ENCODE results near the gene NEIL3.

The NEIL3 gene

DNA sequence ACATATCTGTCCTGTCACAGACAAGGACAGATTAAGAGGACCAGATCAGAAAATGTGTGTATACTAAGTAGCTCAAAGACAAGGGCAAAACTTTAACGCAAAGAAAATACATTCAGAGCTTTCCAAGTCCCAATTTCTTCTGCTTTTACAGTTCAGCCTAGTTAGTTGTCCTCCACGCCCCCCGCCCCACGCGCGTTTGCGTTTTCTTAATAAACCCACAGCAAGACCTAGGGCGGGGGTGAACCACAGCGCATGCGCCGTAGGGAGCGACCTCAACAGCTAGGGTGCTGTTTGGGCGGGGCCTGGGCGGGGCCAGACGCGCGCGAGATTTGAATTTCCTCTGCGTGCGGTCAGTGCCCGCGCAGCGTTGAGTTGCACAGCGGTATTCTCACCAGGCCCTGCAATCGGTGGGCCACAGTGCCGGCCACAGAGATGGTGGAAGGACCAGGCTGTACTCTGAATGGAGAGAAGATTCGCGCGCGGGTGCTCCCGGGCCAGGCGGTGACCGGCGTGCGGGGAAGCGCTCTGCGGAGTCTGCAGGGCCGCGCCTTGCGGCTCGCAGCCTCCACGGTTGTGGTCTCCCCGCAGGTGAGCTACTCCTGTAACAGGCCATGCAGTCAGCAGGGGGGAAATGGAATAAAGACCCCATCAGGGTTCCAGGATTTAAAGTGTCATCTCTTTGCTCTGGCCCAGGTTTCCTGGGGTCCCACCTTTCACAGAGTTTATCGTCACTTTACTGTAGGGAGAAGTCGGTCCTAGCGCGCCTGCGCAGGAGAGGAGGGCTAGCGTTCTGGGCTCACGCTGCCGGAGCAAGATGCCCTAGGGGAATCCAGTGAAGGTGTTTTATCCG lies at the start of gene NEIL3:
NEIL3 (plus strand) TSS at position 353 of the 850 bp plus-strand sequence; CDS start at position 433, 80 bp downstream.
- DNase-seq (ENCODE audit: low spot score) = peak; percentile 89

GRCh38 chr4:177263818-177264217 lies 45.9 kb upstream of the NEIL3 start:
- DNase-seq (ENCODE audit: low spot score) = no peak

DNA sequence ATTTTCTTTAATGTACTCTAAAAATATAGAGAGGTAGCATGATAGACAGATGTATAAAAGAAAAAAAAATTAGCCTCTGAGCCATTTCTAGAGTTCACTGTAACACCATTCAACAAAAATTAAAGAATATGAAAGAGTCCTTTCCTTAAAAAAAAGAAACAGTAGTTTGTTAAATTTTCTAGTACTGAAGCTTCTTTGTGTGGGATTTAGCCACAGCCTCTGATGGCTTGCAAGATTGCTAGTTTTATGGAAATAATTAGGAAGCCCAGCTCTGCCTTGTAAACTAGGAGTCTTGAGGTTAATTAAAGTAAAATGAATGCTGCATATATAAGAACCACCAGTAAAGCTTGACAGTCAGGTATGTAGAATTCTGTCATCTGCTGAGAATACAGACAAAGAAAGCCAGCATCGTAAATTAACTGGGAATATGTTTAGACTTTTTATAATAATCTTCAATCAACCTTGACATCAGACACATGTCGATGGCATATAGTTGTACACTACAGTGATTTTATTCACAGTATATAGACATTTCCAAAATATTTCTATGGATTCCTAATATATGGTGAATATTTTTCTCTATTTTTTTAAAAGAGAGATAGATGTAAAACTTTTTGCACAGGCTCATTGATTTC lies 44.8 kb upstream of the NEIL3 start:
- DNase-seq (ENCODE audit: low spot score) = no peak

DNA sequence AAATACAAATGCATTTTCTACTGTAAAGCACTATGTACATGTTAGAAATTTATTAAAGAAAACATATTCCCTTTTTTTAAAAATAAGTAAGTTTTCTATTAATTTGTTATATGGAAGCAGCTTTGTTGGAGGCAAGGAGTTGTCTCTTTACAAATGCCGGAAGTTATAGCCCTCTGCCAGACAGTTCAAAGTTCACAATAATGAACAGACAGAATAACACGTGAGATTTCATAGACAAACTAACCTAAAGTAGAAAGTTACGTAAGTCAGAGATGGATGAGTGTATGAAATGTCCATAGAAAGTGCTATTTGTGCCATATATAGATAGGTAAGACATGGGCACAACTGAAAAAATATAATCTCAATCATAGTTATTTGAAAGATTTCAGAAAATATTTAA lies 43.9 kb upstream of the NEIL3 start:
- no peak for DNase-seq (ENCODE audit: low spot score)

GRCh38 chr4:177266506-177266905 lies 43.2 kb upstream of the NEIL3 start:
- peak; percentile 51 for DNase-seq (ENCODE audit: low spot score)

DNA sequence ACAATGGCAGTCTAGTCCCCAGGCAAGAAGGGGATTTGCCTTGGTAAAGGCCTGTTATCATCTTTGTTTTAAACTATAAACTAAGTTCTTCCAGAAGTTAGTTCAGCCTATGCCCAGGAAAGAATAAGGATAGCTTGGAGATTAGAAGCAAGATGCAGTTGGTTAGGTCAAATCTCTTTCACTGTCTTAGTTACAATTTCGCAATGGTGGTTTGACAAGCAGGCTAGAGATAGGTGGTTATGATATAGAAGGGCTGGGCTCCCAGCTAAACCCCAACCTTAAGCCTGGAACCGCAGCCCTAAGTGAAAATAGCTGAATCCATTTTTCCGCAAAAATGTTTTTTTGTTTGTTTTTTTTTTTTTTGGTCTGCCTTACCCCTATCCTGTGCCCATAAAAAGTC lies 41.8 kb upstream of the NEIL3 start:
- DNase-seq (ENCODE audit: low spot score) = no peak

DNA sequence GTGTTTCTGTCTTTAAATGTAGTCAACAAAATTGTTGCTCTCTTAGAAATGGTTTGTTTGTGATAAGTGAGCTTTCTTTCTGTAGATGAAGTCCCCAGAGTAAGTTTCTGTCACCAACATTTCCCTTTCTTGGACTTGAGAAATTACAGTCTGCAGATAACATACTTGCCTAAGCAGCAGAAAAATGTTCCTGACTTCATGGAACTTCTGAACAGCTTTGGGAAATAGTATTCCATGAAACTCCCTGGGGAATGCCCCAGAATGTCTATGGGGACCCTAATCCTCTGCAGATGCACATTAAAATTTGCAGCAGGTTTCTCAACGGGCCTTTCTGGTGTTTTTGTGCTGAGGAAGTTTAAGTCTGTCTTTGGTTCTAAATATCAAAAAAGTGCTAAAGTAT lies 38.6 kb upstream of the NEIL3 start:
- no peak for DNase-seq (ENCODE audit: low spot score)

- DNase-seq (ENCODE audit: low spot score) = peak; percentile 8
Measured at GRCh38 chr4:177271915-177272766, 37.5 kb upstream of the NEIL3 start.

- no peak for DNase-seq (ENCODE audit: low spot score)
Measured at GRCh38 chr4:177275999-177276398, 33.7 kb upstream of the NEIL3 start.

- no peak for DNase-seq (ENCODE audit: low spot score)
Measured at GRCh38 chr4:177281351-177281909, 28.2 kb upstream of the NEIL3 start.

DNA sequence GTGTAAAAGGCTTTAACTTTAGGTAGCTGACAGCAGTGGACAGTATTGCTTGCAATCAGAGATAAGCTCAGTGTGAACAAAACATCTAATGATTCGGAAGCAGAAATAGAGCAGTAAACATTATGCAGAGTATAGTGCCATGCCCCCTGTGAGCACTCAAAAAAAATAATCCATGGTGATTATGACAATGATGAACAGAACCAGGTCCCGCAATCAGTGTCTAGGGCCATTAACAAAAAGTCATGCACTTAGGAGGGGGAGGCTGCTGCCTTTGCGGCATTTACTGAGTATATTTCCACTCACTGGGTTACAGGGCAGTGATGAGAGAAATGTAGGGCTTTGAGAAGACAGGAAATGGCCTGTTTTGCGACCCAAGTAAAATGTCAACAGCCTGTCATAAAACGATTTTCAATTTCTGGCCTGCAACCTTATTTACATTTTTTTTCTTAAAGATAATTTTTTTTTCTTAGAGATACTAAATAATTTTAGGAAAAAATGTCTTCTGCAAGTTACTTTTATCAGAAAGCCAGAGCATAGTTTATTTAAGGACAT lies 27.3 kb upstream of the NEIL3 start:
- DNase-seq (ENCODE audit: low spot score) = no peak

DNA sequence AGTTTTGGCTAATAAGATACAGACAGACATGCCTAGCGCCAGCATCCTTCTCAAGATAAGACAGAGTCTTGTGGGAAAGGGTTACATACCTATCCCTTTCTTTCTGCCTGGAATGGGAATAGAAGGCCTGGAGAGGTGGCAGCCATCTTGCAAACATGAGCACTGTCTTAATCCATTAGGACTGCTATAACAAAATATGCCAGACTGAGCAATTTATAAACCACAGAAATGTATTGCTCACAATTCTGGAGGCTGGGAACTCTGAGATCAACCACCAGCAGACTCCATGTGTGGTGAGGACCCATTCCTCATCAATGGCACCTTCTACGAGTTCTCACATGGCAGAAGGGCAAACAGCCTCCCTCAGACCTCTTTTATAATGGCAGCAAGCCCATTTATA lies 26.5 kb upstream of the NEIL3 start:
- DNase-seq (ENCODE audit: low spot score) = peak; percentile 54

DNA sequence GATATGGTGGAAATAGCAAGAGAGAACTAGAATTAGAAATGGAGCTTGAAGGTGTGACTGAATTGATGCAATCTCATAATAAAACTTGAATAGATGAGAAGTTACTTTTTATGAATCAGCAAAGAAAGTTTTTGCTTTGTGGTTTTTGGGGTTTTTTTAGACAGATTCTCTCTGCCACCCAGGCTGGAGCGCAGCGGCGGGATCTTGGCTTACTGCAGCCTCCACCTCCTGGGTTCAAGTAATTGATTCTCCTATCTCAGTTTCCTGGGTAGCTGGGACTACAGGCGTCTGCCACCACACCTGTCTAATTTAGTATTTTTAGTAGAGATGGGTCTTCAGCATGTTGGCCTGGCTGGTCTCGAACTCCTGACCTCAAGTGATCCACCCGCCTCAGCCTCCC lies 23.7 kb upstream of the NEIL3 start:
- no peak for DNase-seq (ENCODE audit: low spot score)

GRCh38 chr4:177287255-177287654 lies 22.4 kb upstream of the NEIL3 start:
- DNase-seq (ENCODE audit: low spot score) = no peak

GRCh38 chr4:177288335-177288734 lies 21.3 kb upstream of the NEIL3 start:
- no peak for DNase-seq (ENCODE audit: low spot score)

DNA sequence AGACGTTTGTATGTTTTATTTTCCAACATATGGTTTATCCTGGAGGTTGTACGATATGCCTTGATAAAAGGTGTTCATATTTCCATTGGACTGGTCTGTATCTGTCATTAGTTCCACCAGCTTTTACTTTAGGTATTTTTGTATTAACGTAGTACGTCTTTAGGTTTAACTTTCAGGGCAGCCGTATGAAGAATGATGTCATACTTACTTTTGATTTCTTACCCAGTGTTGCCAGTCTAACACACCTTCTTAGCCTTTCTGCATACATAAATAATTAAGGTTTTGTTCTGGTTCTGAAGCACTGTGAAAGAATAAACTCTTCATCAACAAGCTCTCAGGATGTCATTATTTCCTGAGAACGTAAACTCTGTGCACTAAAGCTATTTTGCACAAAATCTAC lies 18.9 kb upstream of the NEIL3 start:
- DNase-seq (ENCODE audit: low spot score) = no peak

DNA sequence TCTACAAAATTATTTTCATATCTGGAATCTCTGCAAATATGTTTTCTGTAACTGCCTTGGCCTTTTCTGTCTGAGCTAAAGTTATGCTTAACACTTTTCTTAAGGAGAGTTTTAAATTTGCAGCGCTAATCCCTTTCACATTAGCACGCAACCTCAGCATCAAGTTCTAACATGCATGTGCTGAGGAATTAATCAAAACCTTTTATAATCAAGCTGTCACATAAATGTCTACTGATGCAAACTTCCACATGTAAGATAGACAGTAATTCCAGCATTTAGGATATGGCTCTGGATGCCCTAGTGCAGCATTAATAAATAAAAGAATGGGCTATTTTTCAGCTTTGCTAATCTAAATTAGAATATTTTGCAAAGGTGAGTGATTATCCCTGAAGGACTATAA lies 17.5 kb upstream of the NEIL3 start:
- no peak for DNase-seq (ENCODE audit: low spot score)

- DNase-seq (ENCODE audit: low spot score) = no peak
Measured at GRCh38 chr4:177293208-177294033, 16.3 kb upstream of the NEIL3 start.

DNA sequence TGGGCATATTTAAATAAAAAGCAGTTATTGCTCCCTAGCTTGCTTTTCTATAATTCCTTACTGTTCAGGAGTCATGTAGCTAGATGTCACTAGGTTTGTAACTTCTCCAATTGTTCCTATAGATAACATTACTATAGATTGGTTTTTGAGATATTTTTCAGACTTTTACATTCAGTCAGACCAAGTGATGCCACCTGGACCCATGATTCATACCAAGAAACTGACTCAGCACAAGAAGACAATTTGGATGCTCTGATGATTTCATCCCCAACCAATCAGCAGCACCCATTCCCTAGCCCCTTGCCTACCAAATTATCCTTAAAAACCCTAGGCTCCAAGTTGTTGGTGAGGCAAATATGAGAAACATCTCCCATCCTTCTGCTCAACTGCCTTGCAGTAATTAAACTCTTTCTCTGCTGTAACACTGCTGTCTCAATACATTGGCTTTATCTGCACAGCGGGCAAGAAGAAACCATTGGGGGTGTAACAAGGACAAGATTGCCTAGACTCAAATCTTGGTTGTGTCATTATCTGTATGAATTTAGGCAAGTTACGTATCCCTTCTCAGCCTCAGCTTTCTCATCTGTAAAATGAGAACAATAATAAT lies 11.8 kb upstream of the NEIL3 start:
- DNase-seq (ENCODE audit: low spot score) = no peak

DNA sequence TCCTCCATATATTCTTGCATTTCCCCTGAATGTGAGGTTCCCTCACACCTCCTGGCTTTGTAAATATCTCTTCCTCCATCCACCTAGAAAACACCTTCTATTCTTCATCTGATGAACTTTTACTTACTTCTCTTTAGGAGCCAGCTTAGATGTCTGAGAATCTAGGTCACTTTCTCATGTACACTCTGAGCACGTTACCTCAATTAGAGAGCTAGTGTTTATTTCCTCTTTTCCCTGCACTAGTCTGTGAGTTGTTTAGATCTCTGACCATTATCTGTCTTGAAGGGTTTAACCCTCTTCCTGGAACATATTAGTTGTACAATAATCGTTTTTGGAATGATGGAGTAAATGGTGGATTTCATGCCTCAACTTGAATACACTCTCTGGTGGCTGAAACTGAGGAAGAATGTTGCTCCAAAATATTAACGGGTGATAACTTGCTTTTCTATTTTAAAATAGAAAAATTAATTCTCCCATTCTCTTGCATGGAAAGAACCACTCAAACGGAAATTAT lies 8.5 kb upstream of the NEIL3 start:
- DNase-seq (ENCODE audit: low spot score) = no peak
